Suprapubic skin (tissue), 4 donors: ENCODE data around the gene RIT1. TPM values are rescaled to one million over a fixed set of nuclear protein-coding genes. Genes with fewer than 3 reads are reported as not detected.

ENCODE experiments used
- DNase-seq, 2 donors: peaks; one replicate each; pipeline ENCODE4 v3.0.0-alpha.2; 2019; ENCODE audit warnings: low spot score in 2 of 2
- H3K27ac ChIP-seq: fragments of 200-600 bp; sonication (generic); one replicate; pipeline ENCODE4 v1.5.1; 2019
- H3K27me3 ChIP-seq: fragments of 200-600 bp; sonication (generic); one replicate; pipeline ENCODE4 v1.5.1; 2019
- H3K36me3 ChIP-seq: fragments of 200-600 bp; sonication (generic); one replicate; pipeline ENCODE4 v1.5.1; 2019
- H3K4me1 ChIP-seq: fragments of 200-600 bp; sonication (generic); one replicate; pipeline ENCODE4 v1.5.1; 2019
- H3K4me3 ChIP-seq: fragments of 200-600 bp; sonication (generic); one replicate; pipeline ENCODE4 v1.5.1; 2019; ENCODE audit warnings: mild to moderate bottlenecking
- H3K9me3 ChIP-seq: fragments of 200-600 bp; sonication (generic); one replicate; pipeline ENCODE4 v1.5.1; 2019
- CTCF ChIP-seq, 2 donors: fragments of 200-600 bp in 1 of 2; fragments of 450-650 bp in 1 of 2; sonication (generic) in 1 of 2; IDR thresholded peaks; one replicate each; pipeline ENCODE4 v1.5.1; 2016 to 2019; ENCODE audit warnings: antibody characterized with exemption in 2 of 2, mild to moderate bottlenecking in 1 of 2, moderate library complexity in 1 of 2
- EP300 ChIP-seq: sonication (generic); formaldehyde crosslinking; IDR thresholded peaks from one replicate; pipeline ENCODE4 v1.6.1; 2017; ENCODE audit warnings: antibody characterized with exemption
- POLR2A ChIP-seq, 2 donors: fragments of 450-650 bp; IDR thresholded peaks; one replicate each; pipeline ENCODE4 v1.6.1; 2017; ENCODE audit warnings: antibody characterized with exemption in 2 of 2, mild to moderate bottlenecking in 2 of 2, moderate library complexity in 2 of 2
- POLR2AphosphoS5 ChIP-seq, 3 donors: sonication (generic); formaldehyde crosslinking; IDR thresholded peaks; one replicate each; pipeline ENCODE4 v1.6.1; 2017; ENCODE audit warnings: antibody characterized with exemption in 3 of 3
- WGBS: methylation state at CpG from one replicate; pipeline ENCODE4 v1.1.5; 2018; 5-methylcytosine and 5-hydroxymethylcytosine counted together
- total RNA-seq, 4 donors: library from RNA; depleted of rRNA; stranded (reverse); fragments of >200 nt; gene quantifications; one replicate each; pipeline ENCODE4 v1.1.0, GENCODE V29; 2016

Gene RIT1
- total RNA-seq, 4 donors from 2014 or later, result 18.1 to 30.8 (median 23.8) TPM

- no peaks in the 10 kb centered on the region for H3K4me1 ChIP-seq
- no peaks in the 10 kb centered on the region for H3K27me3 ChIP-seq
- no peak for TF ChIP-seq CTCF (IDR thresholded peaks at IDR 0.05)
- TF ChIP-seq EP300, result no peak
- TF ChIP-seq POLR2AphosphoS5 (IDR thresholded peaks at IDR 0.05), result no peak
- no peak for TF ChIP-seq POLR2A (IDR thresholded peaks at IDR 0.05)
- no peak overlapping the region for H3K4me3 ChIP-seq
- no peak overlapping the region for H3K27ac ChIP-seq
- H3K36me3 ChIP-seq, result peaks cover 100% of the 10 kb centered on the region
- DNase-seq, result no peak
- WGBS, result 98% methylated on average over 3 of the region's 3 CpGs
- no peaks in the 10 kb centered on the region for H3K9me3 ChIP-seq
Measured at GRCh38 chr1:155920717-155921116, 9.6 kb upstream of the RIT1 start.

- Histone ChIP-seq H3K27ac (no peak overlapping the region), H3K4me3 (no peak overlapping the region), H3K36me3 (peaks cover 100% of the 10 kb centered on the region), H3K4me1 (no peaks in the 10 kb centered on the region), H3K9me3 (no peaks in the 10 kb centered on the region), H3K27me3 (no peaks in the 10 kb centered on the region)
- TF ChIP-seq POLR2A (IDR thresholded peaks at IDR 0.05), result no peak
- no peak for TF ChIP-seq POLR2AphosphoS5 (IDR thresholded peaks at IDR 0.05)
- TF ChIP-seq EP300, result no peak
- no peak for TF ChIP-seq CTCF (IDR thresholded peaks at IDR 0.05)
- 100% methylated on average over 2 of the region's 2 CpGs for WGBS
- no peak for DNase-seq
Measured at GRCh38 chr1:155919801-155920200, 8.7 kb upstream of the RIT1 start.

GRCh38 chr1:155918660-155919059, 7.5 kb upstream of the RIT1 start:
- no peak for DNase-seq
- TF ChIP-seq POLR2A (IDR thresholded peaks at IDR 0.05), result no peak
- TF ChIP-seq POLR2AphosphoS5 (IDR thresholded peaks at IDR 0.05), result no peak
- no peak for TF ChIP-seq CTCF (IDR thresholded peaks at IDR 0.05)
- no peak for TF ChIP-seq EP300
- Histone ChIP-seq H3K4me3 (no peak overlapping the region), H3K4me1 (no peaks in the 10 kb centered on the region), H3K27ac (no peak overlapping the region), H3K9me3 (no peaks in the 10 kb centered on the region), H3K27me3 (no peaks in the 10 kb centered on the region), H3K36me3 (peaks cover 100% of the 10 kb centered on the region)
- WGBS, result 64% methylated on average over 3 of the region's 3 CpGs

- no peak overlapping the region for H3K4me3 ChIP-seq
- DNase-seq, result no peak
- no peak for TF ChIP-seq EP300
- TF ChIP-seq POLR2A (IDR thresholded peaks at IDR 0.05), result no peak
- TF ChIP-seq POLR2AphosphoS5 (IDR thresholded peaks at IDR 0.05), result no peak
- TF ChIP-seq CTCF (IDR thresholded peaks at IDR 0.05), result no peak
- WGBS, result 71% methylated on average over 6 of the region's 6 CpGs
- no peak overlapping the region for H3K27ac ChIP-seq
- H3K36me3 ChIP-seq, result peaks cover 69% of the 10 kb centered on the region
- peaks cover 21% of the 10 kb centered on the region for H3K4me1 ChIP-seq
- no peaks in the 10 kb centered on the region for H3K9me3 ChIP-seq
- no peaks in the 10 kb centered on the region for H3K27me3 ChIP-seq
Measured at GRCh38 chr1:155913969-155914757, 3.0 kb upstream of the RIT1 start.

GRCh38 chr1:155912056-155912536, 947 bp upstream of the RIT1 start:
- TF ChIP-seq POLR2A (IDR thresholded peaks at IDR 0.05), result no peak
- TF ChIP-seq CTCF (IDR thresholded peaks at IDR 0.05), result no peak
- no peak for TF ChIP-seq EP300
- TF ChIP-seq POLR2AphosphoS5 (IDR thresholded peaks at IDR 0.05), result no peak
- H3K4me3 ChIP-seq, result peak overlapping the region; percentile 77
- WGBS, result 83% methylated on average over 11 of the region's 11 CpGs

More at GRCh38 chr1:155912056-155912536, 947 bp upstream of the RIT1 start:
- no peaks in the 10 kb centered on the region for H3K27me3 ChIP-seq
- no peak for DNase-seq
- H3K4me1 ChIP-seq, result peaks cover 22% of the 10 kb centered on the region
- H3K27ac ChIP-seq, result peak overlapping the region; percentile 93
- no peaks in the 10 kb centered on the region for H3K9me3 ChIP-seq
- peaks cover 67% of the 10 kb centered on the region for H3K36me3 ChIP-seq
